ENCODE measurements around the gene PSMF1. TPM values are rescaled to one million over a fixed set of nuclear protein-coding genes. Genes with fewer than 3 reads are reported as not detected.
A peak's percentile ranks its signal among the peaks of the same experiment; 100 is the strongest.

Gene PSMF1
- total and polyA plus RNA-seq, 12 donors: 22.4 to 181 (median 125) TPM

DNA sequence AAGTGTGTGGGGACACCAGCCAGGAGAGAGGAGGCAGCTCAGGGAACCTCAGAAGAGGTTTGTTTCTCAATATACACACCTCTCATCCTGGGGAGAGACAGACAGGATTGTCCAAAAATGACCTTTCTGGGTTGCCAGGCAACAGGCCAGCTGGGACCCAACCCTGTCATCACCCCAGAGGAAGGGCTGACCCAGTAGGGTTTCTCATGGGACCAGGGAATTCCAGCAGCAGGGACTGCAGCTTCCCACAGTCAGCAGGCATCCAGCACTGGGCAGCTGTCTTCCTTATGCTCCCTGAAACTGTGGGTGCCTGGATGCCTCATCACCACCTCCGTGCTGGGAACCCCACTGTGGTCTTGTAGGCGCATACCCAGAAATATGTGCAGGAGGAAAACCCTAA lies 86.2 kb downstream of the PSMF1 start:
- DNase-seq (peak; percentile 41 to 62), ATAC-seq (peak in 7 of 8 donors; percentile 56 to 80 (median 69))
- peaks cover 0 to 2% (median 0%) of the 10 kb centered on the region in 7 donors for H3K27me3 ChIP-seq
- H3K9me3 ChIP-seq: no peaks in the 10 kb centered on the region
- H3K4me1 ChIP-seq: peaks cover 0 to 34% (median 0%) of the 10 kb centered on the region in 9 donors
- H3K4me3 ChIP-seq: no peak overlapping the region
- WGBS, 2 donors: 76% methylated on average over 2 of the region's 2 CpGs
- TF ChIP-seq, protein P1, sequence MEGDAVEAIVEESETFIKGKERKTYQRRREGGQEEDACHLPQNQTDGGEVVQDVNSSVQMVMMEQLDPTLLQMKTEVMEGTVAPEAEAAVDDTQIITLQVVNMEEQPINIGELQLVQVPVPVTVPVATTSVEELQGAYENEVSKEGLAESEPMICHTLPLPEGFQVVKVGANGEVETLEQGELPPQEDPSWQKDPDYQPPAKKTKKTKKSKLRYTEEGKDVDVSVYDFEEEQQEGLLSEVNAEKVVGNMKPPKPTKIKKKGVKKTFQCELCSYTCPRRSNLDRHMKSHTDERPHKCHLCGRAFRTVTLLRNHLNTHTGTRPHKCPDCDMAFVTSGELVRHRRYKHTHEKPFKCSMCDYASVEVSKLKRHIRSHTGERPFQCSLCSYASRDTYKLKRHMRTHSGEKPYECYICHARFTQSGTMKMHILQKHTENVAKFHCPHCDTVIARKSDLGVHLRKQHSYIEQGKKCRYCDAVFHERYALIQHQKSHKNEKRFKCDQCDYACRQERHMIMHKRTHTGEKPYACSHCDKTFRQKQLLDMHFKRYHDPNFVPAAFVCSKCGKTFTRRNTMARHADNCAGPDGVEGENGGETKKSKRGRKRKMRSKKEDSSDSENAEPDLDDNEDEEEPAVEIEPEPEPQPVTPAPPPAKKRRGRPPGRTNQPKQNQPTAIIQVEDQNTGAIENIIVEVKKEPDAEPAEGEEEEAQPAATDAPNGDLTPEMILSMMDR (IDR thresholded peaks at IDR 0.05): no peak
- H3K27ac ChIP-seq: peak overlapping the region in 5 of 10 donors; percentile 34 to 55 (median 39)
- no peaks in the 10 kb centered on the region for H3K36me3 ChIP-seq
- intact Hi-C loops (cut with DNase I): loop anchor here in 1 of 10 donors (2.0 kb wide), 1 partner anchor 18 kb away; no protein-coding TSS in a partner anchor

DNA sequence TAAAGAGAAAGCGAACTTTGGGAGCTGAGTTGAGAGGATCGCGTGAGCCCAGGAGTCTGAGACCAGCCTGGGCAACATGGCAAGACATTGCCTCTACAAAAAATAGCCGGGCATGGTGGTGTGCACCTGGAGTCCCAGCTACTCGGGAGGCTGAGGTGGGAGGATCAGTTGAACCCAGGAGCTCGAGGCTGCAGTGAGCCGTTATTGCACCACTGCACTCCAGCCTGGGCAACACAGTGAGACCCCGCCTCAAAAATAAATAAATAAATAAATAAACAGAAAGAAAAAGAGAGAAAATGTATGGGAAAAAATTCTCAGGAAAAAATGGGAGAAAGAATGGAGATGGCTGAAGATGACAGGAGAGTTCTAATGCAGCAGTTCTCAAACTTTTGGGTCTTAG lies 87.4 kb downstream of the PSMF1 start:
- no peak for ATAC-seq
- Histone ChIP-seq H3K27me3 (peaks cover 0 to 2% (median 0%) of the 10 kb centered on the region in 7 donors), H3K4me3 (no peak overlapping the region), H3K4me1 (peaks cover 0 to 34% (median 0%) of the 10 kb centered on the region in 9 donors), H3K9me3 (no peaks in the 10 kb centered on the region), H3K36me3 (no peaks in the 10 kb centered on the region), H3K27ac (peak overlapping the region in 5 of 10 donors; percentile 2 to 55 (median 33))
- DNase-seq: no peak
- WGBS, 2 donors: 94% methylated on average over 8 of the region's 8 CpGs
- intact Hi-C loops (cut with DNase I): loop anchor here in 1 of 10 donors (2.0 kb wide), 1 partner anchor 19 kb away; no protein-coding TSS in a partner anchor
- TF ChIP-seq, protein P1 (IDR thresholded peaks at IDR 0.05): no peak

DNA sequence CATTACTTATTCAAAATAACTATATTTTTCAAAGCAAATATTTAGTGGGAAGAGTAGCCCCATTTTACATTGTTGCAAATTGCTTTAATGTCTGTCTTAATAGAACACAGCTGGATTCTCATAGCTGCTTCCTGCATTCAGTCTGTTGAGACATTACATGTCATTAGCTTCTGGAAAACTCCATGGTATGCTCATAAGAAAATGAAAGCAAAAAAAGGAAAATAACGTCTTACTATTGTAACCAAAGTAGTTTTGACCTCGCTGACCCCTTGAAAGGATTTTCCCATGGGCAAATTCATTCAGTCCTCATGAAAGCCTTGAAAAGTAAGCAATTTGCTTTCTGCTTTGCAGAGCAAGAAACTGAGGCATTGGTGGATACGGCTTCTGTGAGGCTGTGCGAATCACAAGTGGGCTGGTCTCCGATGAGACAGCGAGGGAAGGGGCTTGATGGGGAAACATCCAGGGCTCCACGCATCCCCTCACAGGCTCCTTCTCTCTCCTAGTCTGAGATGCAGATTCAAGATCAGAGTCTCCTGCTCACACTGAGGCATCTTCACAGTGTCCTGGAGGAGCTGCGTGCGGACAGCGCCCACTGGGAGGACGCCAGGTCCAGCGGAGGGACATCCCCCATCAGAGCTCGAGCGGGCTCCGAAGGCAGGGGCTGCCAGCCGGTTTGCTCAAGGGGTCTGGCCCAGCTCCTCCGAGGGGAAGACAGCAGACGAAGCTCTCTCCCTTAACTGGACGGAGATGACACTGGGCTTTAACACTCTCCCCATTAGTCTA lies 88.2 kb downstream of the PSMF1 start:
- DNase-seq (no peak), ATAC-seq (peak in 4 of 8 donors; percentile 22 to 53 (median 34))
- TF ChIP-seq, protein P1 (IDR thresholded peaks at IDR 0.05): no peak
- peak overlapping the region in 3 of 10 donors; percentile 7 to 18 (median 14) for H3K4me3 ChIP-seq
- no peaks in the 10 kb centered on the region for H3K36me3 ChIP-seq
- intact Hi-C loops (cut with DNase I): no loop called here
- peak overlapping the region in 6 of 10 donors; percentile 20 to 62 (median 36) for H3K27ac ChIP-seq
- WGBS, 2 donors: 68 to 72% methylated on average over 19 of the region's 19 CpGs
- peaks cover 0 to 34% (median 0%) of the 10 kb centered on the region in 9 donors for H3K4me1 ChIP-seq
- no peaks in the 10 kb centered on the region for H3K9me3 ChIP-seq
- peaks cover 0 to 2% (median 0%) of the 10 kb centered on the region in 7 donors for H3K27me3 ChIP-seq

DNA sequence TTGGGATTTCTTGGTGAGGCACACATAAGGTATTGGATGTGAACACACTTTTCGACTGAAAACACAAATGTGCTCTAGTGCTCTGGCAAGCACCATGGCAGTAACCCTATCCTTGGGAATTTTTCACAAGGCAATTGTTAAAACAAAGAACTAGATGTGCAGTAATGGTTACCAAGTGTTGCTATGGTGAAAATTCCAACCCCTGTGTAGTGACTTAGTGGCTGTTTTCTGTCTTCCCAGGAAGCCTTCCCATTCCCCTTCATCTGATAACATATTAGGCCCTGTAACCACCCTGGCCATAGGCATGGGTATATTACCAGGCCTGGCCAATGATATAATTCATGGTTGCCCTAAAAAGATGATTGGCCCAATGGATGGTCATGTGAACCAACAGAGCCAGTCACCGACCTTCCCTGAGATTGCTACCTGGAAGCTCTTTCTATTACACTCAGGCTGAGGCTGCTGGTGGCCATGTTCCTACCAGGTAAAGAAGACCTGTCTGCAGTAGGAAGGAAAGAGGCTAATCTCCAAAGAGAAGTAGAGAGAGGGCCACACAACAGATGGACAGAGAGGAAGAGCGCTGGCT lies 89.0 kb downstream of the PSMF1 start:
- 86 to 95% methylated on average over 3 of the region's 3 CpGs for WGBS, 2 donors
- Histone ChIP-seq H3K4me3 (no peak overlapping the region), H3K9me3 (no peaks in the 10 kb centered on the region), H3K4me1 (peaks cover 0 to 32% (median 0%) of the 10 kb centered on the region in 9 donors), H3K36me3 (no peaks in the 10 kb centered on the region), H3K27me3 (peaks cover 0 to 4% (median 0%) of the 10 kb centered on the region in 7 donors), H3K27ac (peak overlapping the region in 3 of 10 donors; percentile 34 to 62 (median 46))
- ATAC-seq (no peak), DNase-seq (no peak)
- TF ChIP-seq, protein P1 (IDR thresholded peaks at IDR 0.05): no peak
- intact Hi-C loops (cut with DNase I): no loop called here
